ENCODE results near the gene NAGK.

Gene NAGK

DNA sequence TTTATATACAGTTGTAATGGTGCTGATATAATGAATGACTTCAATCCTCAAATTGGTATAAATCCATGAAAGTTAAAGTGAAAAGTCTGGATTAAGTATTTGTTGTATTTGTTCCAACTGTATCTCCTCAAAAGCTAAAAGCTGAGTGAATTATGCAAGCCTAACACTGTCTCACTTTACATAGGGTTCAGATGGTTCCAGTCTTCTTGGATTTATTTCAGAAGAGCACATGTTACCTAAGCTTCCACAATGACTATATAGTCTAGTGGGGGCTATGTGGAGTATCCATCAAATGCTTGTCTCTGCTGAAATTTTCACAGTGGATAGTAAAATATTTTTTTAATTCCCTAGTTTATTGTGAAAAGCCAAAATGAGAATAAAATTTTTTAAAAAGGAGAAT lies 48.6 kb downstream of the NAGK start:
- DNase-seq, result no peak

DNA sequence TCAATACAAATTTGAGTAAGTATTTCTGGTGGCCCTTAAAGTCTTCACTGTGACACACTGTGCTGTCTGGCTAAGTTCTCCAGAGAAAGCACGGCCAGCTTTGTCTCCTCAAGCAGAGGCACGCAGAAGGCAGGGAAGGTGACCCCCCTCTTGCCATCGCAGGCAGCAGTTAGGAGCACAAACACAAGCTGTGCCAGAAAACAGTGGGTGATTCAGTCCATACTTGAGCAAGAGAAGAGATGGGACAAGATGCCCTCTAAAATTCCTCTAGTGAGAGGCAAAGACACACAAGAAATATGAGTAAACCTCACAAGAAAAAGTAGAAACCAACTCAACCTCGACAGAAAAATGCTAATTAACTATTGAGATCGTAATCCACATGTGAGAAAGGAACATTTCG lies 51.7 kb downstream of the NAGK start:
- DNase-seq, result no peak

- DNase-seq, result no peak
Observed at GRCh38 chr2:71121479-71121878, 53.0 kb downstream of the NAGK start.

DNA sequence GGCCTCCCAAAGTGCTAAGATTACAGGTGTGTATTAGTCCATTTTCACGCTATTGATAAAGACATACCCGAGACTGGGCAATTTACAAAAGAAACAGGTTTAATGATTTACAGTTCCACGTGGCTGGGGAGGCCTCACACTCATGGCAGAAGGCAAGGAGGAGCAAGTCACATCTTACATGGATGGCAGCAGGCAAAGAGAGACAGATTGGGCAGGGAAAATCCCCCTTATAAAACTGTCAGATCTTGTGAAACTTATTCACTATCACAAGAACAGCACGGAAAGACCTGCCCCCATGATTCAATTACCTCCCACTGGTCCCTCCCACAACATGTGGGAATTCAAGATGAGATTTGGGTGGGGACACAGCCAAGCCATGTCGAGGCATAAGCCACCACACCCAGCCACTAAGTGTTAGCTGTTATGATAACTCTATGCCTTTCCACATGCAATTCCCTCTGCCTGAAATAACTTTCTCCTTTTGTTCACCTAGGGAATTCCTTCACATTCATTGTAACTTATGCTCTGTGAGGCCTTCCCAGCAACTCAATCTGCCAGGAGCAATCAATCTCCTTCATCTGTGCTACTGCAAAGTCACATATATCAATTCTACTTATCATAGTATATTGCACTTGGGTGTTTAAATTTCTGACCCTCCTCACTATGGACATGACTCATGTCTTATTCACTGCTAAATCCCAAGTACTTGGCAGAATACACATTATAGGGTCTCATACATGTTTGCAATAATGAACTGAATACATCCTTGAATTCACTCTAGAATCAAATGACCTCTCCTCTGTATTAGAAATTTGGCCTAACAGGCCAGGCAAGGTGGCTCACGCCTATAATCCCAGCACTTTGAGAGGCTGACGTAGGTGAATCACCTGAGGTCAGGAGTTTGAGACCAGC lies 54.2 kb downstream of the NAGK start:
- no peak for DNase-seq

- DNase-seq, result no peak
Observed at GRCh38 chr2:71125506-71126294, 57.3 kb downstream of the NAGK start.

DNA sequence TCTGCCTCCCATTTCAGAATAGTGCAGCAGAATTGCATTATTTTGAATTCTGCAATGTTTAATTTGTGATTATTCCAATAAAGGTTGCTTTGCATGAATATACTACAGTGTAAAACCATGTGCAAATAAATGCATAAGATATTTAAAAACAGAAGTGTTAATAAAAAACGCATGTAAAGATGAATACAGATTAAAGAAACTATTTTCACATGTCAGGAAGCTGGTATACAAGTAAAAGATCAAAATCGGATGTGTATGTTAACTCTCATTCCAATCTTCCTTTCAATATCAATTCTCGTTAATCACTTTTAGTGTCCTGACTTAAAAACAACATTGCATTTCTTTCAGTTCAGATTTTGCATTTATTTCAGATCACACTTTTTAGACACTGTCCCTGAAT lies 58.5 kb downstream of the NAGK start:
- DNase-seq, result no peak
